Stimulated activated CD8-positive, alpha-beta memory T cell treated with anti-CD3 and anti-CD28 coated beads, Interleukin-12 subunit alpha, Interleukin-12 subunit beta, amount 100 ng/mL, for 24 hours (primary cell): ENCODE results near the gene THSD7B.
"Not testable (repeated sequence)": the region's sequence is repeated elsewhere in the genome, so short reads cannot be mapped to it uniquely, and the experiment has no call there.

Experiments
- DNase-seq: peaks from one replicate; pipeline ENCODE4 v3.0.0-alpha.2; 2020; ENCODE audit errors: extremely low read depth

The THSD7B gene

DNA sequence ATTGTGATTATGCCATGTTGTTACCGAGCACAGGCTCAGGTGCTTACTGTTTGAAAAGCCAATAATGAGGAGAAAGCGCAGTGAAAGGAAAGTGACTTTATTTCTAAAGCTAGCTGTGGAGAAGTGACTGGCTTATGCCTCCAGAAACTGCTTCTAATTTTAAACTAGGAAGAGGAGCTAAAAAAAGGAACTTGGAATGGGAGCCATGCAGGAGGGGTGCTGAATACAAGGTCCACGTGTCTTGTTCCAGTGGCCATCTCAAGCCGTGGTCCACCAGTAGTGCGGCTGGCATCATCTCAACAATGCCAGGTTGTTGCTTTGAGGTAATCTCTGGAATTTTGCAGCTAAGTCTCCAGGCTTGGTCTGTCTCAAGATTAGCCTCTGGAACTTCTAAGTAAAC lies 282.0 kb downstream of the THSD7B start:
- no peak for DNase-seq

DNA sequence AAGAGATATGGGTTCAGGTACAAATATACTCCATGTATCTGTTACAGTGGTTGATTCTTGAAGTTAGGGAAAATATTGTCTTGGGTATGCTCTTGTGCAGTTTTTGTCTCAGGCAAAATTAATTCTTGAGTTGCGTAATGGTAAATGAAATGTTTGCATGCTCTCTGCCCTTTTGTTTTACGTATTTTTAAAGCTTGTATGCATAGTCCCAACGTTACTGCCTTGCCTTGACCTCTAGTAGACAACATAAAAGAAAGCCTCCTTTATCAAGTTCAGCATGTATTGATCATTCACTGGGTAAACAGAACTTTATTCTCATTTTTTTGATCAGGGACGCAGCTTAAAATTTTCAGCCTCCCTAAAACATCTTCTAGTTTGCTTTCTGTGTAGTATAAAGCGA lies 283.1 kb downstream of the THSD7B start:
- no peak for DNase-seq

GRCh38 chr2:137049518-137049917 lies 284.2 kb downstream of the THSD7B start:
- no peak for DNase-seq

GRCh38 chr2:137050949-137051348 lies 285.6 kb downstream of the THSD7B start:
- no peak for DNase-seq

DNA sequence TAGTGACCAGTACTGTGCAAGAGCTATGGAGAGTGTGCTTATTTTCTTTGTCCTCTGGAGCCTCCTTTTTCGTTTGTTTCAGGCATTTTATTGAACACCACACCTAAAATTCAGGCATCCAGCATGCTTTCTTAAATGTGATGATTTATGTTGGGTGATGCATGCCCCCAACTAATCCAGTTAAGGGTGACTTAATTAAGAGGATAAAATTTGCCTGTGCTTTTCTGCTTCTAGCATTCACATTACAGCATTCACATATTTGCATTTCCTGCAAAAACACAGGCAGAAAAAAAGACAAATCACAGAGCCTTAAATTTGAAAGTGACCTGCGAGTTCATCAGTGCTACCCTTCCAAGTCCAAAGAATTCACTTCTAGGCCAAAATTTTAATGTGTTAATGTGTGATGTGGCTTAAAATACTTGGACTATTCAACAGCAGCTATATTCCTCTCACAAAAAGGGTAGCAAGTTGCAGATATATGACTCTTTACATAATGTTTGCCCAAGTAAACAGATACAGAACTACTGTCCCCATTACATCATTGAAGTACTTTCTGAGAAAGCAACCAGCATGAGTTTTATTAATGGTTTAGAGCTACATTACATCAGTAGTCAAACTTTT lies 286.5 kb downstream of the THSD7B start:
- no peak for DNase-seq

- no peak for DNase-seq
These were observed 291.4 kb downstream of the THSD7B start for GRCh38 chr2:137056704-137057103.

GRCh38 chr2:137076111-137076765 lies 310.9 kb downstream of the THSD7B start:
- DNase-seq, result not testable (repeated sequence)

DNA sequence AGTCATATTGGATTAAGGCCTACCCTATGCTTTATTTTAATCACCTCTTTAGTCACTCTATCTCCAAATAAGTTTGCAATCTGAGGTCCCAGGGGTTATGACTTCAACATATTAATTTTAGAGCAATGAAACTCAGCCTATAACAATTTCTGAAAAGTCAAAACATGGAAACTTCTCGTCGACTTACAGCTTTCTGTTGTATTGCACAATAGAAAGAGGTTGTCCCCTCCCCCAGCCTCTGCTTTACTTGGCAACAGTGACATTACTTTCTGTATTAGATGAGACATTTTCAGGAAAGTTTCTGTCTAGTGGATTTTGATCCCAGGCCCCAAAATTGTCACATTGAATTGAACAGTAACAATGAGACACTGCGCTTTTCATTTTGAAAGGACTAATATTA lies 326.4 kb downstream of the THSD7B start:
- no peak for DNase-seq

DNA sequence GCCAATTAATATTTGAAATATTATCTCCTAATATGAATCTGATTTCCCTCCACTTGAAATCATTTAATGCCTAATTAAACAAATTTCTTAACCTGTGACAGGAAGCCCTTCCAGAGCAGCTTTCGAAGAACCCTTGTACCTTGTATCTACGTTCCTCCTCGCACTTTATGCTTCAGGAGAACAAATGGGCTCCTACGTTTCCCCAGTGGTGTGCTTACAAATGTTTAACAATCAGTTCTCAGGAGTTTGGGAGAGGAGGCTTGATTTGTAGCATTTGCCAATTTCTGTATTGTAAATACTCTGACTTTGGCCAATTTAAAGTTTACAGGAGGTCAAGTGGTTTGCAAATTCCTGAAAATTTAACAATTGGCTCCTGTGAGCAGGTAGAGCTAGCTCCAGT lies 327.8 kb downstream of the THSD7B start:
- no peak for DNase-seq

DNA sequence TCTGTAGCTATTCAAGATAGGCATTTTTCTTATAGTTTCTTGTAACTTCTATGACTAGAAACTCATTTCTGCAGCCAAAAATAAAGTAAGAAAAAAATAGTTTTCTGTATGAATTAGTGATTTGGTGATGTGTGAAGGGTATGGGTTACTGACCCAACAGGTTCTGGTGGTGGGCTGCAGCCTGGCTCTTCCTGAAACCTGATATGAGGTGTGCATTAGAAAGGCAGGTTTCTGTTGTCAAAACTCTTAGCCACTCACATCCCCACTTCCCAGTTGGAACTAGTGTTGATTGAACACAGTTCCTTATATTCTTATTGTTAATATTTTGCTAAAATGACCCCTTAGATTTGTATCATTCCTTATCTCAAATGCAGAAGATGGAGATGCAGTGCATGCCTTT lies 330.8 kb downstream of the THSD7B start:
- DNase-seq, result no peak

GRCh38 chr2:137096693-137097092 lies 331.3 kb downstream of the THSD7B start:
- DNase-seq, result no peak

- not testable (repeated sequence) for DNase-seq
These were observed 336.5 kb downstream of the THSD7B start for GRCh38 chr2:137101814-137102213.

DNA sequence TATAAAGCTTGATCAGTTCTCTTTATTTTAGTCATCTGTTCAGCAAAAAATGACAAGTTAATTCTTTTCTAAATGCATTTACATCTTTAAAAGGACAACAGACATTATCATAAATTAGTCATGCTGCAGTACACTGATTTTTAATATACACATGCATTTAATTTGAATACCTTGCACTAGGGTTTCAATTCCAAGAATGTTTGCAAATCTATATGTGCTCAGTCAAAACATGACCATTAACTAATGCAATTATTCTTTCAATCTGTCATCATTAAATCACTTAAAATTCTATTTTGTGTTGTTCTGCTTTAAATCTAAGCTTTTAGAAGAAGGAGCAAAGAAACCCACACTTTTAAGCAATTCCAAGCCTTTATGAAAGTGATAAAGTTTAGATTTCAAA lies 342.6 kb downstream of the THSD7B start:
- DNase-seq, result no peak

GRCh38 chr2:137111896-137112295 lies 346.6 kb downstream of the THSD7B start:
- DNase-seq, result no peak

GRCh38 chr2:137115081-137115794 lies 349.9 kb downstream of the THSD7B start:
- DNase-seq, result no peak

- DNase-seq, result no peak
These were observed 350.4 kb downstream of the THSD7B start for GRCh38 chr2:137115795-137116089.

GRCh38 chr2:137117385-137117784 lies 352.0 kb downstream of the THSD7B start:
- no peak for DNase-seq

DNA sequence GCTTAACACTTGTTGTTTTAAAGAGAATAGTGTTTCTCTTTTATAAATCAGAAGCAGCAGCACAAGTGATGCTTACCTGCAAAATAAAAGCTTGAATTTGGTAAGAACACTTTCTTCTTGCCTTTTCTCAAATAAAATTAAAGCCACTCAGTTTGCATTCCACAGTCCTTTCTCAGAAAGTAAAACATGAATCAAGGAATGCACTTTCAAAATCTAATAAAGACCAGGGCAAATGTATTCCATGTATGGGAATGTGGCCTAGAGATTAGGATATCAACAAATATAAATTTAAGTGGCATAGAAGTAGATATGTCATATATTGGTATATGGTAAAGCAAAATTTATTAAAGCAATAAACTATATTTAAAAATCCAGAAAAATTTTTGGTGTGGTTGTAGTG lies 352.8 kb downstream of the THSD7B start:
- DNase-seq, result no peak

GRCh38 chr2:137123226-137123625 lies 357.9 kb downstream of the THSD7B start:
- DNase-seq, result no peak

- DNase-seq, result no peak
These were observed 367.9 kb downstream of the THSD7B start for GRCh38 chr2:137133225-137133624.

- no peak for DNase-seq
These were observed 372.9 kb downstream of the THSD7B start for GRCh38 chr2:137138263-137138662.

- DNase-seq, result no peak
These were observed 386.4 kb downstream of the THSD7B start for GRCh38 chr2:137151731-137152130.

GRCh38 chr2:137154946-137155345 lies 389.6 kb downstream of the THSD7B start:
- no peak for DNase-seq
